ENCODE measurements around the gene PRLR. TPM values are rescaled to one million over a fixed set of nuclear protein-coding genes. Genes with fewer than 3 reads are reported as not detected.

Gene PRLR
- total RNA-seq, 2 donors from 2014 or later = 6.2 to 7.9 TPM

DNA sequence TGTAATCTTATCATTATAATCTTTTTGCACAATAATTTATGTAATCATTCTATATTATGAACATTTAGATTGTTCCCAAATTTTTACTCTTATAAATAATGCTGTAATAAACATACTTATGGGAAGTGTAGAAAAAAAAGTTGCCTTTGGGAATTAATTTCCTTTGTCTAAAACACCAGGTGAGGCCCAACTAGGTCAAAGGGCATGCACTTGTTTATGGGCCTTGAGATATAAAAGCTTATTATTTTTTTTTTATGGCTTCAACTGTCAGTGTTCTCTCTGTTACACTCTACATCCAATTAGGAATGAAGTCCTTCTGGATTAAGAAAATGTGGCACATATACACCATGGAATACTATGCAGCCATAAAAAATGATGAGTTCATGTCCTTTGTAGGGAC lies 6.5 kb upstream of the PRLR start:
- H3K9me3 ChIP-seq = no peaks in the 10 kb centered on the region
- DNase-seq (no peak), ATAC-seq (no peak)
- H3K36me3 ChIP-seq (replicated peaks in 1 of 2; ENCODE audit: insufficient read depth in 1 of 2, low read depth in 2 of 2) = no peaks in the 10 kb centered on the region
- TF ChIP-seq POLR2A (IDR thresholded peaks at IDR 0.05) = no peak
- TF ChIP-seq, protein P1, sequence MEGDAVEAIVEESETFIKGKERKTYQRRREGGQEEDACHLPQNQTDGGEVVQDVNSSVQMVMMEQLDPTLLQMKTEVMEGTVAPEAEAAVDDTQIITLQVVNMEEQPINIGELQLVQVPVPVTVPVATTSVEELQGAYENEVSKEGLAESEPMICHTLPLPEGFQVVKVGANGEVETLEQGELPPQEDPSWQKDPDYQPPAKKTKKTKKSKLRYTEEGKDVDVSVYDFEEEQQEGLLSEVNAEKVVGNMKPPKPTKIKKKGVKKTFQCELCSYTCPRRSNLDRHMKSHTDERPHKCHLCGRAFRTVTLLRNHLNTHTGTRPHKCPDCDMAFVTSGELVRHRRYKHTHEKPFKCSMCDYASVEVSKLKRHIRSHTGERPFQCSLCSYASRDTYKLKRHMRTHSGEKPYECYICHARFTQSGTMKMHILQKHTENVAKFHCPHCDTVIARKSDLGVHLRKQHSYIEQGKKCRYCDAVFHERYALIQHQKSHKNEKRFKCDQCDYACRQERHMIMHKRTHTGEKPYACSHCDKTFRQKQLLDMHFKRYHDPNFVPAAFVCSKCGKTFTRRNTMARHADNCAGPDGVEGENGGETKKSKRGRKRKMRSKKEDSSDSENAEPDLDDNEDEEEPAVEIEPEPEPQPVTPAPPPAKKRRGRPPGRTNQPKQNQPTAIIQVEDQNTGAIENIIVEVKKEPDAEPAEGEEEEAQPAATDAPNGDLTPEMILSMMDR (IDR thresholded peaks at IDR 0.05) = no peak
- H3K27ac ChIP-seq = peak overlapping the region in 2 of 4 donors; percentile 32 to 48
- intact Hi-C loops (cut with DNase I) = no loop called here
- H3K4me1 ChIP-seq = peaks cover 41% of the 10 kb centered on the region
- H3K4me3 ChIP-seq = no peak overlapping the region
- H3K27me3 ChIP-seq = no peaks in the 10 kb centered on the region

DNA sequence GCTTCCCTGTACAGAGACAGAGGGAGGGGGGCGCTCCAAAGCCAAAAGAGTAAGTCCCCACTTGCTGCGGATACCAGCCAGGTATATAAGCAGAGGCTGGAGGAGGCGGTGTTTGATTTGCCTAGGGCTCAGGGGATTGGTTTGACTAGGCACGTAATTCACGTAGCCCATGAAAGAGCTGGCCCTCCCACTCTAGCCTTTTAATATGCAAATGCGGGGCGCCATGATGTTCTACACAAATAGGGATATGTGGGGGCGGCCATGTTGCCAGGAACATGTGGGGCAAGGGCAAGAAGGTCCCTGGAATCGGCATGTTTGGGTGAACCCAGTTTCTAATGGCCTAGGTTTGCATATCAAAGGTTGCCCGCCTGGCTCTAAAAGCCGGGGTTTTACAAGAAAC lies 3.3 kb upstream of the PRLR start:
- peaks cover 42% of the 10 kb centered on the region for H3K4me1 ChIP-seq
- intact Hi-C loops (cut with DNase I) = no loop called here
- no peaks in the 10 kb centered on the region for H3K9me3 ChIP-seq
- no peaks in the 10 kb centered on the region for H3K36me3 ChIP-seq (replicated peaks in 1 of 2; ENCODE audit: insufficient read depth in 1 of 2, low read depth in 2 of 2)
- no peak overlapping the region for H3K27ac ChIP-seq
- no peak for TF ChIP-seq POLR2A (IDR thresholded peaks at IDR 0.05)
- TF ChIP-seq, protein P1 (IDR thresholded peaks at IDR 0.05) = no peak
- no peak for DNase-seq
- no peak for ATAC-seq
- 91 to 93% methylated on average over 11 of the region's 11 CpGs for WGBS, 2 donors
- no peaks in the 10 kb centered on the region for H3K27me3 ChIP-seq
- no peak overlapping the region for H3K4me3 ChIP-seq

DNA sequence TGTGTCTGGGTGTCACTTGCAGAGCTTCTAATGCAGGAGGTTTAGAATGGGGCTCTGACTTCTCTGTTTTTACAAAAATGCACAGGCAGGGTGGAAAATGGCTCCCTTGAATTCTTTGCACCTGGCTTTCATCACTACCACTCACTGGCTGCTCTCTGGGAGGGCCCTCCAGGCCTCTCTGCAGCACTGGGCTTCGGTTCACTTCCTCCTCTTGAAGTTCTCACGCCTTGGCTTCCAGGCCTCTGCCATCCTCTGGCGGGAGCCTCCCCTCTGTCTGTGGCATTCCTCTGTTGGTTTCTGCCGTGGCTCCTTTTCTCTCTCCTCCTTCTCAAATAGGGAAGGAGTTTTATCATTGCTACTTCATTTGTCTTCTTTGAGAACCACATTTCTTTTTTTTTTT lies 2.8 kb upstream of the PRLR start:
- no peaks in the 10 kb centered on the region for H3K9me3 ChIP-seq
- H3K4me1 ChIP-seq = peaks cover 43% of the 10 kb centered on the region
- peak overlapping the region in 1 of 4 donors; percentile 29 for H3K27ac ChIP-seq
- ATAC-seq (no peak), DNase-seq (no peak)
- H3K27me3 ChIP-seq = no peaks in the 10 kb centered on the region
- H3K4me3 ChIP-seq = no peak overlapping the region
- intact Hi-C loops (cut with DNase I) = no loop called here
- no peaks in the 10 kb centered on the region for H3K36me3 ChIP-seq (replicated peaks in 1 of 2; ENCODE audit: insufficient read depth in 1 of 2, low read depth in 2 of 2)
- no peak for TF ChIP-seq POLR2A (IDR thresholded peaks at IDR 0.05)
- TF ChIP-seq, protein P1 (IDR thresholded peaks at IDR 0.05) = no peak
- 83 to 87% methylated on average over 4 of the region's 4 CpGs for WGBS, 2 donors

DNA sequence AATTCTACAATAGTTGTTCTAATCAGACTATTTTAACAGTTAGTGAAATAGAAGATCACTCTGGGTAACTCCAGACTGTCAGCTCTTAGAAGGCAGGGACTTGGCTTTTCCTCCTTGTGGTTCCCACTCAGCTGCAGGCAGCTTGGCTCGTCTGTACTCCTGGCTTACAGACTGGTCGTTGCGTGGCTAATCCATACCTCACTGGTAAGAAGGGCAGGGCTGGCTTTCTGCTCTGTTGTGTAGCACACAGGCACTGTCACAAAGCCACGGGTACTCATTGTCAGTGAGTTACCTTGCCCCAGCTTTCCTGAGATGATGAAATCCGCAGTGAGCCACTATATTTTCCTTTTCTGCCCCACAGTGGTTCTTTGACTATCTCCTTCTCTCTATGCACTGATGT lies 1.8 kb upstream of the PRLR start:
- Histone ChIP-seq H3K27me3 (no peaks in the 10 kb centered on the region), H3K36me3 (replicated peaks in 1 of 2; ENCODE audit: insufficient read depth in 1 of 2, low read depth in 2 of 2) (no peaks in the 10 kb centered on the region), H3K9me3 (no peaks in the 10 kb centered on the region), H3K4me1 (peaks cover 47% of the 10 kb centered on the region), H3K4me3 (no peak overlapping the region), H3K27ac (peak overlapping the region in 1 of 4 donors; percentile 29)
- no peak for DNase-seq
- TF ChIP-seq POLR2A (IDR thresholded peaks at IDR 0.05) = no peak
- TF ChIP-seq, protein P1 (IDR thresholded peaks at IDR 0.05) = no peak
- ATAC-seq = no peak
- whole genome bisulfite sequencing, 2 donors = 75 to 79% methylated on average over 5 of the region's 5 CpGs
- intact Hi-C loops (cut with DNase I) = no loop called here

Measured in body of pancreas (tissue), 4 donors.